DMS53 treated with DMSO at 0.1 percent for 48 hours (cell line): ENCODE measurements around the gene HSD3B2.
"Not testable (repeated sequence)": the region's sequence is repeated elsewhere in the genome, so short reads cannot be mapped to it uniquely, and the experiment has no call there.

ENCODE experiments used
- DNase-seq: peaks from one replicate; lab custom pipeline; 2025; ENCODE audit not compliant: unreplicated experiment; lab: John Stamatoyannopoulos, UW

The HSD3B2 gene

GRCh38 chr1:119414950-119415349 is at the start of gene HSD3B2:
HSD3B2 (plus strand) TSS chr1:119415150; CDS start chr1:119415420, 270 bp downstream.
- no peak for DNase-seq

- DNase-seq = no peak
Measured at GRCh38 chr1:119366424-119366823, 48.5 kb upstream of the HSD3B2 start.

DNA sequence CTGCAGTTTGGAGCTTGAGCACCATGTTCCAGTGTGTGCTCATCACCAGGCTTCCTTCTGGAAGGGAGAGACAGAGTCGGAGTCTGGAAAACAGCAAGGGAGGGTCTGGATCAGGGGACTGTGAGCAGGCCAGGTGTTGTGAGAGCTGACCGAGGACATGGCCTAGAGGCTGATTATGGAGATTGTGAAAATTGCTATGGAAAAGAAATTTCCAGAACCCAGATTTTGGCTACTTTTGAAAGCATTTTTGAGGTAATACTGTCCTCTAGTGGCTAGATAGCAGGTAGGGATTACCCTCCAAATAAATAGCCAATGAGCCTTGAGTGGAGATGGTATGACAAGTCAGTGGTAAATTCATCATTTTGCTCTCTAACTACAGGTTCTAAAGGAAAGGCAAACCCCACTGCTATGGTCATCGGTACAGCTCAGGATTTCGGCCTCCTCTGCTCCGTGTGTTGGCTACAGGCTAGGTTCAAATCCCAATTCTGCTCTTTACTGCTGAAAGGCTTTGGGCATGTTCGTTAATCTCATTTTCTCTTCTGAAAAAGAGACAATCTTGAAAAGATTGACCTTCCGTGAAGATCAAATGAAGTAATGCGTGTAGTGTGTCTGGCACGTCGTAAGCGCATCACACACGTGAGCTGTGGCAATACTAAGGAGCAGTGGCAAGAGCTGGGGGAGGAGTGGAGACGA is 47.4 kb upstream of the HSD3B2 start:
- DNase-seq = no peak

DNA sequence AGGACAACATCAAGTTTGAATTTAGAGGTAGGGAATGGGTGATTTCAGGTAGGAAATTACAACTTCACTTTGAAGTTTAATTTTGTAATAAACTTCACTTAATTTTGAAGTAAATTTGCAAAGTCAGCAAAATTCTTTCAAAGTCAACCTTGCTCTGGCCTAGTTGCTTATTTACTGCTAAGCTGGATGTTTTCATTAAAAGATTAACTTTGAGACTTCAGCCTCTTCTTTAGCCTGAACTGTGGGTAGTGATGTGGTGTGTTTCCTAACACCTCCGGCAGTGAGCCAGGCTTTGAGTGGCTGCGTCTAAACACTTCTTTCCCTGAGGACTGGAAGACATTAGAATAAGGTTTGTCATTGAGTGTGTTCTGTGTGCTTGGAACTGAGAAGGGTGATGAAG is 46.4 kb upstream of the HSD3B2 start, which contains the start of gene HAO2:
HAO2 (plus strand) TSS at position 232 of the 400 bp plus-strand sequence. CDS start 12,301 bp downstream, outside the sequence.
- no peak for DNase-seq

DNA sequence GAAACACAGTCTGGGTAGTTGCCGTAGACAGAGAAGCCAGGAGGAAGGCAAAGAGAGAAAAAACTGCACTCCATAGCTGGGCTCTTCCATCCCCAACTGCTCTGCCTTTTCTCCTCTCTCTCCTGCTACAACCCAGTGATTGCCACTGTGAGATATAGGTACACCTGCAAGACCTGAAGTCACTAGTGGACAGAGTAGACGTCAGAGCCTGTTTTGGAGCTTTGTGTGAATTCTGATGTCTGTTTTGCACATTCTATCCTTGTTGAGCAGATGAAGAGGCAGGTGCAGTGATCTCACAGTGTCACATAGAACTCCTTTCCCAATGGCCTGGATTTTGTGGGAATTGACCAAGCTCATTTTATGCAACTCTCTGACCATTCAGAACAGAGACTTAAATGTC is 44.2 kb upstream of the HSD3B2 start:
- DNase-seq = no peak

DNA sequence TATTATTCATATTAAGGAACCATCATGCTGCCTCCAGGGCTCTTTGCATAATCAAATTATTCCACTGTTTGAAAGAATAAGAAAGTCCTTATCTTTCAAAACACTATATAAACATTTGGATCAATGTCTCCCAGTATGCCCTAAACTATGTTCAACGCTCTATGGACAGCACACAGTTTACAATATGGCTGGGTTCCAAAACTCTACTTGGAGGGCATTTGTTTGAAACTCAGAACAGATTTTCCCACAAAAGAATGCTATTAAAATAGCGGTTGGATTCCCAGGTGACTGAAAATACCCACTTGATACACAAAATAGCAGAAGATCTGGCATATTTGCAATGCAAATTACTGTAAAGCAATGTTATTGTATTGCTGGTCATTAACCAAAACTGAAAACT is 43.1 kb upstream of the HSD3B2 start:
- no peak for DNase-seq

DNA sequence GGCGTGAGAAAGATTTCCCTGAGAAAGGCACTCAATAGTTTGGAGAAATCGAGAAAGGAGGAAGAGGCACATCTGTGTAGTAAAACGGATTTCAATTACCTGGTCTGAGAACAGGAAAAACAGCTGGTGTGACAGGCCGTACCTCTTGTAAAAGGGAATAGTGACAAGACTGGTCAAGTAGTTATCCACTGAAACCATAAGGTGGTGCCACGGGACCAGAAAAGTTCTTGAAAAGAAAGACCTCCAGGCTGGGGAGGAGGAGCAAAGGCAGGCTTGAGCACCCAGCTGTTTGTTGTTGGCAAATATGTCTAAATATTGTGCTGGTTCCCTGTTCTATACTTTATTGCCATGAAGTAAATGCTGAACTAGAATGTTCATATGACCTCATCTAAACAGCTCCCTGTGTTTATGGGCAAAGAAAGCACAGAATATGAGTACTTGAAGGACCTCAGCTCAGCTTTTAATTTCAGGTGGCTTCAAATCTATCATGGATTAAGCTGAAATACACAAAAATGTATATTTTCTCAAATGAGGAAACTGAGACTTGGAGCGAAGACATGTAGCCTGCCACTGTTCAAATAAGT is 42.4 kb upstream of the HSD3B2 start:
- DNase-seq = no peak

DNA sequence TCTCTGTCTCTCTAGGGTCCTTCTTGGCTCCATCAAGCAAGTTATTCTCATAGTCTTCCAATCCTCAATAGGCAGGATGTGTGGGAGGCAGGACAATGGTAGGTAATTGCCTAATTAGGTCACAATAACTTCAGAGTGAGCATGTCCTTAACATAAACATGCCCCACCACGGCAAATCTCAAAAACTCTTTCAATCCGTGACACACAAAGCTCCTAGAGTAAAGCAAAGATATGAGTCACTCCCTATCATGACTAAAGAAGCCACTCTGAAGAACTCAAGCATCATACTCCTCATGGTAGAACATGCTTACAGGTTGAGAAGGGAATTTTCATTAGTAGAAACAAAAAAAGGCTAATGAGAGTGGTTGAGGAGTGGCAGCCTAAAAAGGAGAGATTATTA is 41.5 kb upstream of the HSD3B2 start:
- DNase-seq = no peak

GRCh38 chr1:119374208-119374874 is 40.6 kb upstream of the HSD3B2 start:
- no peak for DNase-seq

DNA sequence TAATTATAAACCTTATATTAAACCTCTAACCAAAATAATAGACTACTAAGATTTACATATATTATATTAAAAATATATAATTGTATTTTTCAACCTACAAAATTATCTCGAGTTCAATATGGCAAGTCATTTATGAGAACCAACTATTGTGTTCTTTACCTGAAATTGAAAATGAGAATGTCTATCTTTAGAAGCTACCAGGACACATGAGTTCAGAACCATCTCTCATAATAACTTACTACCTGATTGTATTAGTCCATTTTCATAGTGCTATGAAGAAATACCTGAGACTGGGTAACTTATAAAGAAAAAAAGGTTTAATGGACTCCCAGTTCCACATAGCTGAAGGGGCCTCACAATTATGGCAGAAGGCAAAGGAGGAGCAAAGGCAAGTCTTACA is 39.6 kb upstream of the HSD3B2 start:
- no peak for DNase-seq

DNA sequence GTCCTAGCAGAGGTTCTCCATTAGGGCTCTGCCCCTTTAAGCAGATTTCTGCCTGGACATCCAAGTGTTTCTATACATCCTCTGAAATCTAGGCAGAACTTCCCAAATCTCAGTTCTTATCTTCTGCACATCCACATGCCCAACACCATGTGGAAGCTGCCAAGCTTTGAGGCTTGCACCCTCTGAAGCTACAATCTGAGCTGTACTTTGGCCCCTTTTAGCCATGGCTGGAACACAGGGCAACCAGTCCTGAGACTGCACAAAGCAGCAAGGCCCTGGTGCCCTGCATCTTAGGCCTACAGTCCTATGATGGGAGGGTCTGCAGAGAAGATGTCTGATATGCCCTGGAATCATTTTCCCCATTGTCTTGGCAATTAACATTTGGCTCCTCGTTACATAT is 38.4 kb upstream of the HSD3B2 start:
- DNase-seq = no peak

DNA sequence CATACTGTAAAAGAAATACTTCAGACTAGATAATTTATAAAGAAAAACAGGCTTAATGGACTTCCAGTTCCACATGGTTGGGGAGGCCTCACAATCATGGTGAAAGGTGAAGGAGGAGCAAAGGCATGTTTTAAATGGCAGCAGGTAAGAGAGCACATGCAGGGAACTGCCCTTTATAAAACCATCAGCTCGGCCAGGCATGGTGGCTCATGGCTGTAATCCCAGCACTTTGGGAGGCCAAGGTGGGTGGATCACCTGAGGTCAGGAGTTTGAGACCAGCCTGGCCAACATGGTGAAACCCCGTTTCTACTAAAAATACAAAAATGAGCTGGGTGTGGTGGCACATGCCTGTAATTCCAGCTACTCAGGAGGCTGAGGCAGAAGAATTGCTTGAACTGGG is 37.4 kb upstream of the HSD3B2 start:
- not testable (repeated sequence) for DNase-seq

DNA sequence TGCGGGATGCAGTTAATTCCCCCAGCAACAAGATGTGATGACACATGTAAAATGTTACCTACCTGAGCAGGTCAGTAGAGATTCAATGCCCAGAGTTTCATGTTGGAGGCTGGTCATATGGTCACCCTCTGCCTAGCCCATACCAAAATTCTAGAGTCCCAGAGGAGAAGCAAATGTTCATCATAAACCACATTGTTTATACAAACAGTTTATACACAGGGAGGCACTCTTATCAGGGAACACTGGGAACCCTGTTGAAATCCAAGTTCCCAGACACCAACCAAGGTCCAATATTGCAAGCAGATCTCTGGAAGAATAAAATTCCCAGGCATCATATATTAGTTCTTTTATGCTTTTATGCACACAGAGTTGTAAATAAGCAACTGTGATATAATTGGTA is 35.8 kb upstream of the HSD3B2 start:
- DNase-seq = no peak

DNA sequence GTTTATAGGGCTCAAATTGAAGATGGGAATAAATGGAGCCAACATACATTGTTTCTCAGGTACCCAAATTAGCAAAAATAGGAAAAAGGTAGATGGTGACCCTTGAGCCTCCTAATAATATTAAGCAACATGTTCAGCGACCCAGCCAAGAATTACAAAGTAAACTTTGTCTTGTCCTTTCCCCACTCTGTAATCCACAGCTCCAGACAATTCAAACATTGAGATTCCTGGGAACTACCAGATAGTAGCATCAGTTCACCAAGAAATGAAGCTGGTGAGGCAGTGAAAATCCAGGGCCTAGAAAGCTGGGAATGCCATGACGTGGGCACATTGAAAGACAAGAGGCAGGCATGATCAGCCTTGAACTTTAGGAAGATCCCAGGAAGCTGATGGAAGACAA is 34.6 kb upstream of the HSD3B2 start:
- DNase-seq = no peak

GRCh38 chr1:119380983-119381662 is 33.8 kb upstream of the HSD3B2 start:
- no peak for DNase-seq

GRCh38 chr1:119384591-119384990 is 30.4 kb upstream of the HSD3B2 start:
- DNase-seq = no peak

GRCh38 chr1:119385650-119386049 is 29.3 kb upstream of the HSD3B2 start:
- no peak for DNase-seq

- no peak for DNase-seq
Measured at GRCh38 chr1:119387858-119388257, 27.1 kb upstream of the HSD3B2 start.

DNA sequence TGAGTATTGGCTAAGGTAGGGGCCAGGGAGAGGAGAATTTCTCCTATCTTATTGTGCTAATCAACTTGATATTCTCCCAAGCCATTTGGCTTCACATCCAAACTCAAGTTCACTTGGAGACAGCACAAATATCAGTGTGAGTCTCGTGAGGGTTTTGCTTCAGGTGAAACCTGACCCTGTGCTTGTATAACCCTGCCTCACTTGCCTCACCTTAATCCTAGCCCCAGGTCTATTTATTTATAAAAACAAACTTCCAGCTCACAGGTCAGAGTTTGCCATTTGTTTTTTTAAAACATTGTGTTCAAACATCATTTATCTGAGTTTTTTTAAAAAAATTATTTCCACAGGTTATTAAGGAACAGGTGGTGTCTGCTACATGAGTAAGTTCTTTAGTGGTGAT is 26.5 kb upstream of the HSD3B2 start:
- no peak for DNase-seq

GRCh38 chr1:119390526-119390925 is 24.4 kb upstream of the HSD3B2 start:
- no peak for DNase-seq

- DNase-seq = no peak
Measured at GRCh38 chr1:119391749-119392148, 23.2 kb upstream of the HSD3B2 start.

DNA sequence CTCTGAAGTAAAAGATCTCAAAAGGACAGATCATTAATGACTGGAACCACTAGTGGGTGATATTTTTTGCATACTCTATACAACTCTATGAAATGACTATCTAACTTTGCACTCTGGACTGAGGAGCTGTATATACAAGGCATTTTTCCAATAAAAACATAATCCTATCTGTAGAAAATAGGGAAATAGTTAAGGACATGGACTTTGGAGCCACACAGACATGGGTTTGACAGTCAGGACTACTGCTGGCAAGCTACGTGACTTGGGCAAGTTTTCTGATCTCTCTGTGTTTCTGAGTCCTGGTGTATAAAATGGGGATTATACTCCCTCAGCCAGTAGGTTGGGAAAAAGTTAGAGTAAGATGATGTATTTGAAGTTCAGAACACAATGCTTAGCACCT is 20.9 kb upstream of the HSD3B2 start:
- no peak for DNase-seq
